Measurements from ENCODE around the gene DBNDD1. TPM values are rescaled to one million over a fixed set of nuclear protein-coding genes. Genes with fewer than 3 reads are reported as not detected.
A peak's percentile ranks its signal among the peaks of the same experiment; 100 is the strongest.

The DBNDD1 gene
- polyA plus RNA-seq, 1 donor from 2014 or later = 9.4 TPM

- peaks cover 2% of the 10 kb centered on the region for H3K27me3 Mint-ChIP-seq
- peaks cover 7% of the 10 kb centered on the region for H3K36me3 Mint-ChIP-seq
- H3K27ac Mint-ChIP-seq = peak overlapping the region in 1 of 3 donors; percentile 25
- H3K4me3 Mint-ChIP-seq = peak overlapping the region in 1 of 4 donors; percentile 82
- peaks cover 31 to 40% (median 38%) of the 10 kb centered on the region in 3 donors for H3K4me1 Mint-ChIP-seq
- H3K9me3 Mint-ChIP-seq = no peaks in the 10 kb centered on the region
Observed at GRCh38 chr16:89958596-89958995, 60.7 kb downstream of the DBNDD1 start.

DNA sequence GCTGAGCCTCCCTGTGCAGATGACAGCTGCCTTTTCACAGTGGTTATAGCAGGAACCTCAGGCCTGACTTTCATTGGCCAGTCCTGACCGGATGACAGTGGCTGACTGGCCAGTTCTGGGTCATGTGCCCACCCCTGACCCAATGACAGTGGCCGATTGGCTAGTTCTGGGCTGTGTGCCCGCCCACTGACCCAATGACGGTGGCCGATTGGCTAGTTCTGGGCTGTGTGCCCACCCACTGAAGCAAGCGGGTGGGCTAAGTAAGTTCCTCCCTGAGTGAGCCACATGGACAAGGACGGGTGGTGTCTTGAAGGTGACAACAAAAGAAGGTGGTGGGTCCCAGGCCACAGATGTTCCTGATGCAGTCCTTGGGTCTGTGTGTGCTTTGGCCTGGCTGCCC, 61.2 kb downstream of the DBNDD1 start:
- Mint-ChIP-seq H3K27me3 (peaks cover 2% of the 10 kb centered on the region), H3K4me3 (peak overlapping the region in 1 of 4 donors; percentile 38), H3K4me1 (peaks cover 34 to 45% (median 43%) of the 10 kb centered on the region in 3 donors), H3K9me3 (no peaks in the 10 kb centered on the region), H3K36me3 (peaks cover 7% of the 10 kb centered on the region), H3K27ac (peak overlapping the region in 1 of 3 donors; percentile 25)

DNA sequence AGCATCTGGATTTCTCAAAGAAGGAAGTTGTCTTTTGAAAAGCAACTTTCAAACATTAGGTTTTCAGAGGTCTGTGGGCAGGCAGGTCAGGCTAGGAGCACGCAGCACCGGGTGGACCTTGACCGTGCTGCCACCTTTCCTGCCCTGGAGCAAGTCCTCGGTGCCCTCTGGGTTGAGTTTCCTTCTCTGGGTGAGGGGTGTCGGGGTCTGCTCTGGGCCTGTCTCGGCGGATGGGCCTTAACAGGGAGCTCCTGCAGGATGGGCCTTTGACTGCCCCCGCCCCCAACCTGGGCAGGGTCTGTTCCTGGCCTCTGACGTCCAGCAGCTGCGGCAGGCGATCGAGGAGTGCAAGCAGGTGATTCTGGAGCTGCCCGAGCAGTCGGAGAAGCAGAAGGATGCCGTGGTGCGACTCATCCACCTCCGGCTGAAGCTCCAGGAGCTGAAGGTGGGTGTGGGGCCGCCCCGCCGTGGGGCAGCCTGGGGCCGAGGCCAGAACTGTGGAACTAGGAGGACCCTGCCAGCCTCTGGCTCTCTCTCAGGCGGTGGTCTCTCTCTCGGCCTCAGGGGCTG, 62.0 kb downstream of the DBNDD1 start:
- Mint-ChIP-seq H3K36me3 (peaks cover 7% of the 10 kb centered on the region), H3K27me3 (peaks cover 2% of the 10 kb centered on the region), H3K9me3 (no peaks in the 10 kb centered on the region), H3K27ac (peak overlapping the region; percentile 76 to 85 (median 82)), H3K4me1 (peaks cover 42 to 52% (median 47%) of the 10 kb centered on the region in 3 donors), H3K4me3 (peak overlapping the region in 3 of 4 donors; percentile 61 to 86 (median 83))

- H3K27ac Mint-ChIP-seq = peak overlapping the region; percentile 76 to 85 (median 82)
- peaks cover 45 to 55% (median 48%) of the 10 kb centered on the region in 3 donors for H3K4me1 Mint-ChIP-seq
- H3K9me3 Mint-ChIP-seq = no peaks in the 10 kb centered on the region
- H3K36me3 Mint-ChIP-seq = peaks cover 7% of the 10 kb centered on the region
- peaks cover 2% of the 10 kb centered on the region for H3K27me3 Mint-ChIP-seq
- H3K4me3 Mint-ChIP-seq = peak overlapping the region in 3 of 4 donors; percentile 61 to 86 (median 83)
Observed at GRCh38 chr16:89956505-89957215, 62.6 kb downstream of the DBNDD1 start.

DNA sequence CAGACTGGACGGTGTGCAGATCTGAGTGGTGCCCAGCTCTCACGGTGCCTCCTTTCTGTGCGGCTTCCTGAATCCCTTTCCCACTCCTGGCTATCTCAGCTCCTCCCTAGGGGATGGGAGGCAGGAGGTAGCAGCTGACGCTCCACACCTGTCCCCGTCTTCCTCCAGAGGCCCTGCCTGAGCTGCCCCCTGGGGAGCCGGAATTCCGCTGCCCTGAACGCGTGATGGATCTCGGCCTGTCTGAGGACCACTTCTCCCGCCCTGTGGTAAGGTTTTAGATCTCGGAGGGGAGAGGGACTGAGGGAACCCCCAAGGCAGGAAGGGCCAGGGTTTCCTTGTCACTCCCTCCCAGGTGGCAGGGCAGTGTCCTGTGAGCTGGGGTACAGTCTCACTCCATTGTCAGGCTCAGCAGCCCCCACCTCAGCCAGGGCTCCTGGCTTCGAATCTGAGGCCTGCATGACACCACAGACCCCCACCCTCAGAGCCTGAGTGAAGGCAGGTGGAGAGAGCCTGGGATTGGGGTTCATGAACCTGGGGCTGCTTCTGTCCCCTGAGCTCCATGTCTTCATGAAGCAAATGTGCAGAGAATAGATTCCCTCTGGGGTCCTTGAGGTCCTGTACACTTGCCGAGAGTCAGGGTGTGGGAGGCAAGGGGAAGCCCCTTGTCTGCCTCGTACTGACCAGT, 64.1 kb downstream of the DBNDD1 start:
- Mint-ChIP-seq H3K27me3 (peaks cover 2% of the 10 kb centered on the region), H3K9me3 (no peaks in the 10 kb centered on the region), H3K4me3 (peak overlapping the region; percentile 69 to 92 (median 86)), H3K27ac (peak overlapping the region in 1 of 3 donors; percentile 96), H3K4me1 (peaks cover 48 to 59% (median 55%) of the 10 kb centered on the region in 3 donors), H3K36me3 (peaks cover 2% of the 10 kb centered on the region)

Other genes with a start within 250 kb of the DBNDD1 start
- gene FANCA, start 202.8 kb downstream of the DBNDD1 start, polyA plus RNA-seq = 23.1 TPM
- 0.19 TPM for gene SPIRE2, start 191.0 kb downstream of the DBNDD1 start, polyA plus RNA-seq
- gene TCF25, start 145.9 kb downstream of the DBNDD1 start, polyA plus RNA-seq = 135 TPM
- gene MC1R, start 100.6 kb downstream of the DBNDD1 start, polyA plus RNA-seq = 0.93 TPM
- 1.1 TPM for gene TUBB3, start 96.1 kb downstream of the DBNDD1 start, polyA plus RNA-seq
- 67.5 TPM for gene DEF8, start 70.7 kb downstream of the DBNDD1 start, polyA plus RNA-seq
- not detected for gene PRDM7, start 57.9 kb upstream of the DBNDD1 start, polyA plus RNA-seq